ENCODE data around the gene PMM2.
"Not testable (repeated sequence)": the region's sequence is repeated elsewhere in the genome, so short reads cannot be mapped to it uniquely, and the experiment has no call there.

The PMM2 gene

GRCh38 chr16:8785408-8785807 is 12.2 kb upstream of the PMM2 start:
- DNase-seq: no peak

DNA sequence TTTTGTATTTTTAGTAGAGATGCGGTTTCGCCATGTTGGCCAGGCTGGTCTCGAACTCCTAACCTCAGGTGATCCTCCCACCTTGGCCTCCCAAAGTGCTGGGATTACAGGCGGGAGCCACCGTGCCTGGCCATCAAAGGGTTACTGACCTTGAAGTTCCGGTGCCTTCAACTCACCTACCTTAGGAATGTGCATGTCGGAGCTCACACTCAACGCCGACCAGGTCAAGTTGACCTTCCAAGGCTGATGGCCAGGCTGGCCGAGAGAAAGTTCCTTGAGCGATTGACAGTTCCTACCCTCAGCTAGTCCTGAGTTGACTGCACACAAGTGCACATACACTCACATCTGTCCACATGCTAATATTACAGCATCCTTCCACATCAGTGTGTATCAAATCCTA is 11.3 kb upstream of the PMM2 start:
- not testable (repeated sequence) for DNase-seq

DNA sequence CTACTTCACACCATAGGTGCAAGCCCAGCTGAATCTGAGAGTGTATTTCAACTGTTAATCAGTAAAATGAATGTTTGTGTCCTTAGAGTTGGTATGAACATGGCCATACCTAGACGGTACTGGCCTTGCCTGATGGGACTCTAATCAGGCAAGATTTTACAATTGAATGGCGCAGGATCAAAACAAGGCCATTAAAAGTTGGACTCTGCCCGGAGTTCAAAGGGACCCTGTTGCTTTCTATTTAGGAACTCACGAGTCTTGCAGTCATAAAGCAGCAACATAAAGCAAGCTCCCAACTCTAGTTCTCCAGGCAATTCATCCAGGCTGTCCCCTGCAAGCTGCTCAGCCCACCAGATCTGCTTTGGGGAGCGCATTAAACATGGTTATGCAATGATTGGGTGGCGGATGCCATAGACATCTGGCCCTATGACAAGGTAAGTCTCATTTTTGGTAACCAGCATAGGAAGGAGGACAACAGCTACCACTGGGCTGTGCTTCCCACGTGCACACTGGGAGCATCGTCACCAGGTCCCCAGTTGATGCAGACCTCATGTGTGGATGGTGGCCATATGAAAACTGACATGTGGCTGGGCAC is 9.0 kb upstream of the PMM2 start:
- DNase-seq: no peak

DNA sequence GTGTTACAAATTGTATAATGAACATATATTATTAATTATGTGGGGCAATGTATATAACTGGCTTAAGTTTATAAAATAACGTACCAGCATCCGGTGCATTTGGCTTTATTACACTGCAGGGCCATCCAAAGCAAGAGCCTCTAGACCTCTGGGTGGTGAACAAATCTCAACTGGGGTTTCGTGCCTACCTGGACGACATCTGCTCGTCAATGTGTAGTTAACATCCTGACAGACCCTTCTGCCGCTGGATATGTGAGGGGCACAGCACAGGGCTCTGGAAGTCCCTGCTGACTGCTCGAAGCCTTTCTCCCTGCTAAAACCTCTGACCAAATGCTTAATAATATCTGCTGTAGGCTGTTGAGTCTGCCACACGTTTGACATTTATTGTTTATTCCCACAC is 2.5 kb upstream of the PMM2 start:
- no peak for DNase-seq

DNA sequence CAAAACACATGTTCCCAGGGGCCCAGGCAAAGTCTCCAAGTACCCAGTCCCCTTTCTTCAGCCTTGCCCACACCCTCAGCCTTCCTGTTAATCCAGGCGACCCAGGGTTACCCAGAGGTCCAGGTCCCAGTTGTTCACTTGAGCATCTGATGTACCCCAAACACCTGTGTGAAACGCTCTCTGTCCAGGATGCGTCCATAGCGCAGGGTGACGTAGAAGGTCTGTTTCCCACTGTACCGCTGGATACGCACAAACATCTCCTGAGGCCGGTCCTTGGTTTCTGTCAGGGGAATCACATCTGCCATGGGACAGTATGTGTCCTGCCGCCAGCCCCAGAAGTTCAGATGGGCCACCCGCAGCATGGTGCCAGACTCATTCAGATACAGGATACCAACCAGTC is 1.8 kb upstream of the PMM2 start:
- DNase-seq: no peak

DNA sequence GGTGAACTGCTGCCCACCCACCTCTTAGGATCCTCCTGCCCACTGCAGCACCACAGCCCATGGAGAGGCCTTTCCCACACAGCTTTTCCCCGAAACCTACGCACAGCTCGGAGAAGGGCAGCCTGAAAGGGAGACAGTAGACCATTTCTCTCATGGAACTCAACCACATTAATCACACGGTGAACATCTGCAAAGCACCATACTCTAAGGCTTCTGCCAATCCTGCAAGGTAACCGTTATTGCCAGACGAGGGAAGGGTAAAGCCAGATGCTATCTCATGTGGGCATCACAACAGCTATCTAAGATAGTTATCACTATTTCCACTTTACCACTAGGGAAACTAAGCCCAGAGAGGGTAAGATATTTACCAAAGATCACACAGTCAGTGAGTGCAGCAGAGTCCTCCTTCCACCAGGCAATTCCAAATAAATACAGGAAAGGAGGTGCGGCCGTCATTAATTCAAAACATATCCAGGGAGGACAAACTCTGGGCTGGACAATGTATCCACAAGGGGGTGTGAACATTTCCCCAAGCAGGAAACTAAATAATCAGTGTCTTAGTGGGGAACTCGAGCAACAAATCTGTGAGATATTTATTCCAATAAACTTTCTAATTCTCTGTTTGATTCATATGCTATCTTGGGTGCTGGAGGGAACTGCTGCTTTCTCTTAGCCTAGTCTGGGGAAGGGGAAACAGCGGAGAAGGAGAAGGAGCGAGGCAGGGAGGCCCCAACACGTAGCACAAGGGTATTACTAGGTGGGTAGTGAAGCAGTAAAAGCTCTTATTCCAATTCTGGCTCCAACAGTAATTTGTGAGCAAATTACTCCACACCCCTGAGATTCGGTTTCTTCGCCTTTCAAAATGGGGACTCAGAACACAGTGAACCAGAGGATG is 923 bp upstream of the PMM2 start:
- no peak for DNase-seq

DNA sequence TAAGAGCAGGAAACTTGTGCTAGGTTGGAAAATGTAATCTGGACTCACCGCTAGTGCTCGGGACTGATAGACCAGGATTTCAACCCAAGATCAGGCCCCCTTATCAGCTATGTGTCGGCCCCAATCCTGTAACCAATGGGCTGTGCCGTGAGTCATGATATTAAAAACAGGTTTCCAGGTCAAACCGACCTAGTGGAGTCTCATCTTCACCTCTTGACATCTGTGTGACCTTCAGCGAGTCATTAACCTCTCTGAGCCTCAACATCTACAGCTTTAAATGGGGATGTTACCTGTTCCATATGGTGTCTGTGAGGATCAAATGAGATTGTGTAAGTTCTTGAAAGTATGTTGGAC is 512 bp downstream of the PMM2 start:
- no peak for DNase-seq

GRCh38 chr16:8798535-8799157 is 1.0 kb downstream of the PMM2 start:
- no peak for DNase-seq

DNA sequence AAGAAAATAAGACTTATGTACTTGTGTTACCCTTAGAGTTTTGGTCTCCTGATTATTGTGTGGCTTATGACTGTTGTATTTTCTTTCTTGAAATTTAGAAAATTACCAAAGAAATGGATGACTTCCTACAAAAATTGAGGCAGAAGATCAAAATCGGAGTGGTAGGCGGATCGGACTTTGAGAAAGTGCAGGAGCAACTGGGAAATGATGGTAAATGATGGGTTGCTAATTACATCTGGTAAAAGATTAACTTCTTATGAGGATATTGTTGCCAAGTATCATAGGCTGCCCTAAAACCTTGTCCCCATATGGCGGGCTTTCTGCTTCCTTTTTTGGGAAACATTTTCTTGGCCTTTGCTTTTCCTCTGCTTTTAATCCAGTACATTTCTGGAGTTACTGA is 4.1 kb downstream of the PMM2 start:
- DNase-seq: no peak

GRCh38 chr16:8803733-8804132 is 6.1 kb downstream of the PMM2 start:
- not testable (repeated sequence) for DNase-seq

DNA sequence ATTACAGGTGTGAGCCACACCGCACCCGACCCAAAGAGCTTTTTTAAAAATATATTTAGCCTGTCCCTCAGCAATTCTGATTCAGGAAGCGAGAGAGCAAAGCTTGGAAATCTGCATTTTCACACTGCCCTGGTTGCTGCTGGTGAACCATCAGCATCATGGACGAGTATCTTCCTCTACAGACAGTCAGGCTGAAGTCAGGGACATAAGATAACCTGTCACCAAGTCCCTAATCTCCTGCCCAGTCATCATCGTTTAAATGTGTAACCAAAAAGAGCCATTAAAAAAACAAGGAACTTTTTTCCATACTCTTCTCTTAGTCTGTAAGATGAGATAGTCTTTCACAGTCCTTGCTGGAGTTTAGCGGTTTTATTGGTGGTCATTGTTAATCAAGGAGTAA is 6.7 kb downstream of the PMM2 start:
- DNase-seq: no peak

GRCh38 chr16:8806272-8806983 is 8.8 kb downstream of the PMM2 start:
- DNase-seq: no peak

GRCh38 chr16:8807189-8807588 is 9.6 kb downstream of the PMM2 start:
- DNase-seq: no peak

DNA sequence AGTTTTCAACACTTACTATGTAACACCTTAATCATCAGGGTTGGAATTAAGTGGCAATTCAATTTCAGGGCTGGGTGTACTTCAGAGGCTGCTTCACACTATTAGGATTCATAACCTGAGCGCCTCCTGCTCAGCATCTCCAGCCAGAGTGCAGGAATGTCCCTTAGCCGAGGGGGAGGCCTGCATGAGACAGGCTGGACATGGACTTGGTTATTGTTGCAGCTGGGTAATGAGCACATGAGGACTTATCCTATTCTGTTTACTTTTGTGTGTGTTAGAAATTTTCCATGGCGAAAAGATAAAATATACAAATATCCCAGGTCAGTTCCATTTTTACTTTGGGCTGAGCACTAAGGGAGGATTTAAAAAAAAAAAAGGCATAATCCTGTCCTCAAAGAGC is 10.4 kb downstream of the PMM2 start:
- DNase-seq: no peak

- no peak for DNase-seq
Measured at GRCh38 chr16:8808613-8809353, 11.1 kb downstream of the PMM2 start.

GRCh38 chr16:8812162-8812843 is 14.7 kb downstream of the PMM2 start:
- DNase-seq: no peak

GRCh38 chr16:8814095-8814806 is 16.6 kb downstream of the PMM2 start:
- DNase-seq: no peak

GRCh38 chr16:8816967-8817655 is 19.5 kb downstream of the PMM2 start:
- DNase-seq: no peak

DNA sequence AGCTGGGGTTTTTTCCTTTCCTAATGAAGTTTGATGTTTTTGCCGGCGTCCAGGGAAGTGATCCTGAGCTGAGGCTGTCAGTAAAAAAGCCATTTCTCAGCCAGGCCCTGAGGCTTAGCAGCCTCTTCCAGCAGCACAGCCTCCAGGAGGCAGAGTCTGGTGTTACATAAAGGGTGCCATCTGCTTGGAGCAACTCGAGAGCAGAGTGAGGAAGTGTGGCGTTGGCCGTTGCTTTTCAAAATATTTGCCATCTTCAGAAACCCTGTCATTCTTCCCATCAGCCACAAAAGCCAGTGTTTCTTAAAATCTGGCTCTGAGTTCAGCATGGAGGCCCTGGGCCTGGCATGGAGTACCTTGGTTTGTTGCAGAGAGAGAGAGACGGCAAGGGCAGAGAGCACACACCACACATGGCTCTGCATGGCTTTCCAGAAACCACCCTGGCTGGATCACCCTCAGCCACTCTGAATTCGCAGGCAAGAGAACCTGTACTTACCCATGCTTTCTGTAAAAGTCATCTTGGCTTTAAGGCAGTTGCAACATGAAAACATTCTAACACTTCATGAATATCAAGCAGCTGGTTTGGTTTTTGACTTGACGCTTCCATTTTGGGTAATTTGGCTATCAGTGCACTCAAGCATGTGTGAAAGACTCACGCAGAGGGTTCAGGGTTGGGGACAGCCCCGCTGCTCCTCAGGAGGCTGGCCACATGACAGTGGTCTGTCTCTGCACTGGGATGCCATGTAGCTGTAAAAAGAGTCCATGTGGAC is 21.0 kb downstream of the PMM2 start:
- DNase-seq: no peak

GRCh38 chr16:8819411-8820034 is 21.9 kb downstream of the PMM2 start:
- no peak for DNase-seq
